Dendritic cell treated with granulocyte-macrophage colony-stimulating factor and Interleukin-4, amounts not matched to agents 40 ng/mL and 50 ng/mL, for 4 days (primary cell): ENCODE data around the gene OCA2.

ENCODE experiments used
- H3K27ac Mint-ChIP-seq: one replicate; pipeline ENCODE4 v1.8.0; 2022; ENCODE audit warnings: mild to moderate bottlenecking, mixed read lengths
- H3K27me3 Mint-ChIP-seq: one replicate; pipeline ENCODE4 v1.8.0; 2022; ENCODE audit warnings: mild to moderate bottlenecking, mixed read lengths
- H3K36me3 Mint-ChIP-seq: one replicate; pipeline ENCODE4 v1.8.0; 2022; ENCODE audit warnings: low read depth, mixed read lengths
- H3K4me1 Mint-ChIP-seq: one replicate; pipeline ENCODE4 v1.8.0; 2022; ENCODE audit warnings: low read depth, mixed read lengths
- H3K4me3 Mint-ChIP-seq: one replicate; pipeline ENCODE4 v1.8.0; 2022; ENCODE audit warnings: mild to moderate bottlenecking, moderate library complexity, mixed read lengths
- H3K9me3 Mint-ChIP-seq: one replicate; pipeline ENCODE4 v1.8.0; 2022; ENCODE audit warnings: mixed read lengths
- intact Hi-C: fragments of 100-400 bp; cut with micrococcal nuclease; formaldehyde crosslinking; loops from one replicate; pipeline ENCODE4 v1.15.0; 2022

The OCA2 gene

DNA sequence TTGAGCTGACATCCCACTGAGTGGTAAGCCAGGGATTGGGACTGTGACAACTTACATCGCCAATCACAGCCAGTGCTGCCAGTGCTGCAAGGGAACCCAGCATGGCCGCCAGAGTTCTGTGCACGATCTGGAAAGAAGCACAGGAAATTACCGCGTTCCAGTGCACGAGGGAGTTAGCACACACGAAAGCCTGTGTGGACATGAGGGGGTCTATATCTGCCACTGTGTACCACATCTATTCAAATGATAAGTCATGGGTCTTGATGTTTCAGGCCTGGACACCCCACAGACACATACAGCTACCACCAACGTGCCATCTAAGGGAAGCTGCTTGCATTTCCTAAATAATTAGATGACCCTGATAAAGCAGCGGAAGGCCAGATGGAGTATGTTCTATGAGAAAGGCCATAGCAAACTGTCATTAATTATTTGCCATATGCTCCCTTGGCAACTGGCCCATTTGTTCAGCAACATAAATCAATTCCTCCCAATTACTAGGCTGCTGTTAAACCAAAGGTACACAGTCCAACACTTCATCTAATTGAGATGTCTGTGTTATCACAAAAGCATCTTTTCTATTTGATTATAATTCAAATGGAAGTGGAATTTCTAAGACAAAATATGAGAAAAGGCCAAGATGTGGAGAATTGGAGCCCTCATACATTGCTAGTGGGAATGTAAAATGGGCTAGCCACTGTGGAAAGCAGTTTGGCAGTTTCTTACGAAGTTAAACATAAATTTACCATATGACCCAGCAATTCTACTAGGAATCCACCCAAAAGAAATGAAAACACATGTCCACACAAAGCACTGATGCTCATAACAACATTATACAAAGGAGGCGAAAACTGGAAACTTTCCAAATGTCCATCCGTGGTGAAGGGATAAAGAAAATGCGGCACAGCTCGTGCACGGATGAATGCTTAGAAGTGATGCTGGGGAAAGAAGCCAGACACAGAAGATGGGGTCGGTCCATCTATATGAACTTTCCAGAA is 108.3 kb downstream of the OCA2 start:
- Mint-ChIP-seq H3K4me1 (no peaks in the 10 kb centered on the region), H3K27me3 (no peaks in the 10 kb centered on the region), H3K27ac (no peak overlapping the region), H3K4me3 (no peak overlapping the region), H3K36me3 (no peaks in the 10 kb centered on the region), H3K9me3 (peaks cover 22% of the 10 kb centered on the region)
- intact Hi-C loops = no loop called here

DNA sequence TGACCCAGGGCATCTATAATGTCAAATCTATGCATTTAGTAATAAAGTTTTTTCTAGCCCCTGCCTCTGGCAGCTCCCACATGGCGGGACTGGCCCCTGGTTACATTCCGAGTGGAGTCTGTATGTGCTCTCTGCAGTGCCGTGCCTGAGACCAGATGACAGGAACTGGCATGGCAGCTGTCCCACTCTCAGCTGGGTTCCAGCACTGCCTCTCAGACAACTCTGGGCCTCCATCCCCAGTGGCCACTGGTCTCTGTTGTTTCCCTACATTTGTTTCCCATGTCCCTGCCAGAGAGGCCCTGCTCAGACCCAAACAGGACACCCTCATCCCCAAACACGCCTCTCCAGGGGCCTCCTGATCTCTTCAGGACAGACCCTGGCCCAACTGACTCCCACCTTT is 109.3 kb downstream of the OCA2 start:
- peaks cover 23% of the 10 kb centered on the region for H3K9me3 Mint-ChIP-seq
- H3K4me3 Mint-ChIP-seq = no peak overlapping the region
- no peaks in the 10 kb centered on the region for H3K4me1 Mint-ChIP-seq
- H3K36me3 Mint-ChIP-seq = no peaks in the 10 kb centered on the region
- intact Hi-C loops = no loop called here
- H3K27ac Mint-ChIP-seq = no peak overlapping the region
- H3K27me3 Mint-ChIP-seq = no peaks in the 10 kb centered on the region

DNA sequence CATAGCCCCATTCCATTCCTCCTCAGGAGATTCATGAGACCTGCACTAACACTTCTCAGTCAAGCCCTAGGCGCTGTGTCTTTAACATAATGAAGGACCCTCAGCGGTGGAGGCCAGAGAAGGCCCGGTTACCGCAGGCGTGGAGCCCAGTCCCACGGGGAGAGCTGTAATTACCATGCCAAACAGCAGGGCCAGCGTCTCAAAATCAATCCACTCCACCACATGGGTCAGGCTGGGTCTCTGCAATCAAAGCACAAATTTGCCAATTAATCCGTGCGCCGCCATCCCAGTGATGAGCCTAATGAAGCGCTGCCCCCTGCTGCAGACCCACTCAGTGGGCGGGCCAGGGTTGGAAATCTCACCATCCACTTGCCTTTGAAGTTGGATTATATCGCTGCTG is 109.7 kb downstream of the OCA2 start:
- no peak overlapping the region for H3K27ac Mint-ChIP-seq
- no peaks in the 10 kb centered on the region for H3K4me1 Mint-ChIP-seq
- peaks cover 22% of the 10 kb centered on the region for H3K9me3 Mint-ChIP-seq
- no peaks in the 10 kb centered on the region for H3K36me3 Mint-ChIP-seq
- intact Hi-C loops = no loop called here
- no peaks in the 10 kb centered on the region for H3K27me3 Mint-ChIP-seq
- no peak overlapping the region for H3K4me3 Mint-ChIP-seq

GRCh38 chr15:27985099-27985498 is 114.0 kb downstream of the OCA2 start:
- no peaks in the 10 kb centered on the region for H3K4me1 Mint-ChIP-seq
- peaks cover 27% of the 10 kb centered on the region for H3K9me3 Mint-ChIP-seq
- intact Hi-C loops = no loop called here
- H3K27me3 Mint-ChIP-seq = no peaks in the 10 kb centered on the region
- no peaks in the 10 kb centered on the region for H3K36me3 Mint-ChIP-seq
- H3K4me3 Mint-ChIP-seq = no peak overlapping the region
- no peak overlapping the region for H3K27ac Mint-ChIP-seq

- Mint-ChIP-seq H3K27me3 (no peaks in the 10 kb centered on the region), H3K4me3 (no peak overlapping the region), H3K27ac (no peak overlapping the region), H3K9me3 (peaks cover 27% of the 10 kb centered on the region), H3K36me3 (no peaks in the 10 kb centered on the region), H3K4me1 (no peaks in the 10 kb centered on the region)
- intact Hi-C loops = no loop called here
Measured at GRCh38 chr15:27983496-27983895, 115.6 kb downstream of the OCA2 start.

DNA sequence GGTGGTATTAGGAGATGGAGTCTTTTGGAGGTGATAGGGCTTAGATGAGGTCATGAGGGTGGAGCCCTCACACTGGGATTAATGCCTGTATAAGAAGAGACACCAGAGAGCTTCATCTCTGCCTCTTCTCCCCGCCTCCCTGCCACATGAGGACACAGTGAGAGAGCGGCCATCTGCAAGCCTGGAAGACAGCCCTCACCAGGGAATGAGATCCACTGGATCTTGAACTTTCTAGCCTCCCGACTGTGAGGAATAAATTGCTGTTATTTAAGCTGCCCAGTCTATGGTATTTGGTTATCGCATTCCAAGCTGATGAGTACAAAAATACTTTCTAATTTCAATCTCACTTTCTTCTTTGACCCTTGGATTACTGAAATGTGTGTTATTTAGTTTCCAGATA is 121.4 kb downstream of the OCA2 start:
- Mint-ChIP-seq H3K36me3 (no peaks in the 10 kb centered on the region), H3K9me3 (peaks cover 18% of the 10 kb centered on the region), H3K27me3 (no peaks in the 10 kb centered on the region), H3K27ac (no peak overlapping the region), H3K4me3 (no peak overlapping the region), H3K4me1 (no peaks in the 10 kb centered on the region)
- intact Hi-C loops = no loop called here

GRCh38 chr15:27973886-27974285 is 125.2 kb downstream of the OCA2 start:
- Mint-ChIP-seq H3K4me1 (no peaks in the 10 kb centered on the region), H3K9me3 (peaks cover 8% of the 10 kb centered on the region), H3K36me3 (no peaks in the 10 kb centered on the region), H3K4me3 (no peak overlapping the region), H3K27ac (no peak overlapping the region), H3K27me3 (no peaks in the 10 kb centered on the region)
- intact Hi-C loops = no loop called here

GRCh38 chr15:27970661-27971392 is 128.3 kb downstream of the OCA2 start:
- Mint-ChIP-seq H3K27ac (no peak overlapping the region), H3K9me3 (peaks cover 15% of the 10 kb centered on the region), H3K36me3 (no peaks in the 10 kb centered on the region), H3K4me3 (no peak overlapping the region), H3K4me1 (no peaks in the 10 kb centered on the region), H3K27me3 (no peaks in the 10 kb centered on the region)
- intact Hi-C loops = no loop called here

DNA sequence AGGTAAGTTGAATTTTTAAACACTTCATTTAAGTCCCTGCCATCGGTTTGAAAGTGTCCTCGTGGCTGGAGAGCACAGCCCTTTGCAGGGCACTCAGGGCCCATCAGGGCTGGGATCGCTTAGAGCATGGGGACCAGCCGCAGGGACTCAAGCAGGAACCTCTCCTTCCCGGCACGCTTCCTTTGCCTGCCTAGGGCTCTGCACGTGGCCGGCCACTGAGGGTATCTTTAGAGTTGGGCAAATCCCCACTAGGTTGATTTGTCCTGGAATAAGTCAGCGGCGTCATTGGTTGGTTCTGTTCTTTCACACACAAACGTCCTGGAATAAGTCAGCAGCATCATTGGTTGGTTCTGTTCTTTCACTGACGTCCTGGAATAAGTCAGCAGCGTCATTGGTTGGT is 131.6 kb downstream of the OCA2 start:
- no peaks in the 10 kb centered on the region for H3K36me3 Mint-ChIP-seq
- intact Hi-C loops = no loop called here
- H3K4me1 Mint-ChIP-seq = no peaks in the 10 kb centered on the region
- H3K9me3 Mint-ChIP-seq = peaks cover 15% of the 10 kb centered on the region
- no peak overlapping the region for H3K4me3 Mint-ChIP-seq
- H3K27ac Mint-ChIP-seq = no peak overlapping the region
- no peaks in the 10 kb centered on the region for H3K27me3 Mint-ChIP-seq

- intact Hi-C loops = no loop called here
- no peak overlapping the region for H3K27ac Mint-ChIP-seq
- H3K36me3 Mint-ChIP-seq = no peaks in the 10 kb centered on the region
- H3K4me1 Mint-ChIP-seq = no peaks in the 10 kb centered on the region
- peaks cover 11% of the 10 kb centered on the region for H3K9me3 Mint-ChIP-seq
- no peaks in the 10 kb centered on the region for H3K27me3 Mint-ChIP-seq
- no peak overlapping the region for H3K4me3 Mint-ChIP-seq
Measured at GRCh38 chr15:27965546-27965945, 133.6 kb downstream of the OCA2 start.

- H3K9me3 Mint-ChIP-seq = peaks cover 11% of the 10 kb centered on the region
- no peaks in the 10 kb centered on the region for H3K4me1 Mint-ChIP-seq
Measured at GRCh38 chr15:27961801-27962200, 137.3 kb downstream of the OCA2 start.

DNA sequence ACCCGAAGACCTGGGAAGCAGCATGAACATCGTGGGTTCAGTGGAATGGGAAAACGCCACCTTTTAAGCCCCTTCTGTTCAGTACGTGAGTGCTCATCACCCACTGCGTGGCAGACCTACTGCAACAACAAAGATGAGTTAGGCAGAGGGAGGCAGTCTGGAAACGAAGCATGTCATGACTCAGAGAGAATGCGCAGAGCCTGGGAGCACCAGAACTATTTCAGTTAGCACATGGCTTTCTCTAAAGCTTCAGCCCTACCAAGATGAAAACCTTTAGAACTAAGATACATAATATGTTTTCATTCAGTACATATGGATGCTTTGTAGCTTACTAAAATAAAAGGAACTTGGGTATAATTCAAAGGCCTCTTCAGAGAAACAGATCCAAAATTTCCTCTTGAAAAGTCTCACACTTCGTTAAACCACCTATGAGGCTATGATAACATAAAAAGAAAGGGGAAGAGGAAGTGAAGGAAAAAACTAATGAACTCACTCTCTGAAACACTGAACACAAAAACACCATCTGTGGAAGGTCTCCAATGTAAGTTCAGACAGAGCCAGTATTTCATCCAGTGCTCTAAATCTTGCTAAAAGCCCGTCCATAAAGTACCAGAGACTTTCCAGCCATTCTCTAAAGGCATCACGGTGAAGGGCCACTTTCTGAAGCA is 140.1 kb downstream of the OCA2 start:
- Mint-ChIP-seq H3K27ac (no peak overlapping the region), H3K9me3 (peaks cover 6% of the 10 kb centered on the region), H3K4me3 (no peak overlapping the region), H3K36me3 (no peaks in the 10 kb centered on the region), H3K27me3 (no peaks in the 10 kb centered on the region), H3K4me1 (no peaks in the 10 kb centered on the region)
- intact Hi-C loops = no loop called here

More at GRCh38 chr15:27961801-27962200, 137.3 kb downstream of the OCA2 start:
- Mint-ChIP-seq H3K4me3 (no peak overlapping the region), H3K27ac (no peak overlapping the region), H3K36me3 (no peaks in the 10 kb centered on the region), H3K27me3 (no peaks in the 10 kb centered on the region)
- intact Hi-C loops = no loop called here

DNA sequence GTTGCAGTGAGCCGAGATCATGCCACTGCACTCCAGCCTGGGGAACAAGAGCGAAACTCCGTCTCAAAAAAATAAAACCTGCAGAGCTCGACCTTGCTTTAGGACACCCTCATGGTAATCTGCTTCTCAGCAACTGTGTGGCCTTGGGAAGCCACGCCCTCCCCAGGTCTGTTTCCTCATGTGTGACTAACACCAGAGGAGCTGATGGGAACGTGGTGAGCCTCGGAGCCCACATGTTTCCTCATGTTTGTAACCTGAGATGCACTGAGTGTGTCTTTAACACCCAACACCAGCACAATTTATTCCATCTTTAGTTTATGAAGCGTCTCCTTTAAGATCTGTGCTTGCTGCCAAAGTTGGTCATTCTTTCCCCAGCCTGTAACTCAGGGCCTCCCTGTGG is 142.8 kb downstream of the OCA2 start:
- Mint-ChIP-seq H3K27ac (no peak overlapping the region), H3K4me3 (no peak overlapping the region), H3K36me3 (no peaks in the 10 kb centered on the region), H3K9me3 (peaks cover 6% of the 10 kb centered on the region), H3K27me3 (no peaks in the 10 kb centered on the region), H3K4me1 (no peaks in the 10 kb centered on the region)
- intact Hi-C loops = no loop called here

DNA sequence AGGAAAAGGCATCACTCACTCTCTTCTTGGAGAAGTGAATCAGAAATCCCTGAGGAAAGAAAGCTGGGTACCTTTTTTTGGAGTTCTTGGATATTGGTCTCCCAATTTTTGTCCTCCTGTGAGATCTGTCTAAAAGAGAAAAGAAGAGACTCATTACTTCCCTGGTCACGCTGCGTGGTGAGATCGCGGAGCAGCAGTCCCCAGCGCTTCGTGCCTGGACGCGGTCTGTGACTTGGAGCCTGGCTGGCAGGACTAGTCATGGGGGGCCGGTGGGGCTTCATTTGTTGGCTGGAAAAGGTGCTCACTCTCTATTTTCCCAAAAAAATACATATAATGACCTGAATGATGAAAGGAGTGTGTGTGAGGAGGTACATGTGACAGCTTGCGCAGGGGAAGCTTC is 144.0 kb downstream of the OCA2 start:
- H3K4me3 Mint-ChIP-seq = no peak overlapping the region
- no peaks in the 10 kb centered on the region for H3K36me3 Mint-ChIP-seq
- peaks cover 2% of the 10 kb centered on the region for H3K9me3 Mint-ChIP-seq
- intact Hi-C loops = no loop called here
- no peaks in the 10 kb centered on the region for H3K27me3 Mint-ChIP-seq
- no peaks in the 10 kb centered on the region for H3K4me1 Mint-ChIP-seq
- no peak overlapping the region for H3K27ac Mint-ChIP-seq
